Right atrium auricular region (tissue), 2 donors: Measurements from ENCODE around the gene NFS1. TPM values are rescaled to one million over a fixed set of nuclear protein-coding genes. Genes with fewer than 3 reads are reported as not detected.

Experiments
- total RNA-seq, 2 donors: library from RNA; depleted of rRNA; stranded (reverse); fragments of >200 nt; gene quantifications; one replicate each; pipeline ENCODE4 v1.1.0, GENCODE V29; 2016

Gene NFS1
- total RNA-seq, 2 donors from 2014 or later: 24.6 to 38.7 TPM

Other genes starting within 250 kb of the NFS1 start
- gene CEP250, start 243.8 kb downstream of the NFS1 start, total RNA-seq: 10 to 100 TPM; 13.0 to 18.9 TPM
- not detected for gene C20orf173, start 169.7 kb downstream of the NFS1 start, total RNA-seq
- 100 to 1,000 TPM in 1 of 2 donors, 10 to 100 TPM in 1; 99.9 to 155 TPM for gene ERGIC3, start 157.3 kb downstream of the NFS1 start, total RNA-seq
- gene SPAG4, start 83.5 kb downstream of the NFS1 start, total RNA-seq: 1 to 10 TPM; 4.6 to 5.5 TPM
- 10 to 100 TPM; 39.2 to 60.4 TPM for gene CPNE1, start 34.5 kb downstream of the NFS1 start, total RNA-seq
- 10 to 100 TPM; 18.4 to 20.9 TPM for gene RBM12, start 34.5 kb downstream of the NFS1 start, total RNA-seq
- gene ROMO1, start 53 bp upstream of the NFS1 start, total RNA-seq: 100 to 1,000 TPM; 263 to 409 TPM
- 100 to 1,000 TPM; 106 to 112 TPM for gene RBM39, start 42.9 kb upstream of the NFS1 start, total RNA-seq
- gene PHF20, start 72.7 kb upstream of the NFS1 start, total RNA-seq: 10 to 100 TPM; 29.7 to 34.7 TPM